Peyer's patch (tissue), 4 donors: ENCODE data around the gene DUOX1. TPM values are rescaled to one million over a fixed set of nuclear protein-coding genes. Genes with fewer than 3 reads are reported as not detected.

ENCODE experiments used
- DNase-seq, 3 donors: peaks; one replicate each; pipeline ENCODE4 v3.0.0-alpha.2; 2017 to 2019
- H3K27ac ChIP-seq, 4 donors: fragments of 200-600 bp; sonication (generic); one replicate each; pipeline ENCODE4 v1.5.1; 2016 to 2019
- H3K27me3 ChIP-seq, 2 donors: fragments of 200-600 bp; sonication (generic); one replicate each; pipeline ENCODE4 v1.5.1; 2019
- H3K36me3 ChIP-seq, 3 donors: fragments of 200-600 bp; sonication (generic); one replicate each; pipeline ENCODE4 v1.5.1; 2016 to 2019
- H3K4me1 ChIP-seq, 4 donors: fragments of 200-600 bp; sonication (generic); one replicate each; pipeline ENCODE4 v1.5.1; 2016 to 2019
- H3K4me3 ChIP-seq, 4 donors: fragments of 200-600 bp; sonication (generic); 1 replicate in 3 of 4; 2 replicates in 1 of 4; pipeline ENCODE4 v1.5.1; 2016 to 2019; ENCODE audit warnings: mild to moderate bottlenecking in 1 of 4
- H3K9me3 ChIP-seq, 4 donors: fragments of 200-600 bp; sonication (generic); one replicate each; pipeline ENCODE4 v1.5.1; 2016 to 2019; ENCODE audit warnings: mild to moderate bottlenecking in 1 of 4
- POLR2A ChIP-seq, 2 donors: fragments of 450-650 bp; IDR thresholded peaks; one replicate each; pipeline ENCODE4 v1.5.1; 2017; ENCODE audit warnings: antibody characterized with exemption in 2 of 2, mild to moderate bottlenecking in 2 of 2, moderate library complexity in 2 of 2
- total RNA-seq, 4 donors: library from RNA; depleted of rRNA; stranded (reverse); fragments of >200 nt; gene quantifications; one replicate each; pipeline ENCODE4 v1.1.0, GENCODE V29; 2016
- TF ChIP-seq, protein P1 (sequence below), 6 experiments: fragments of 450-650 bp in 4 of 6; fragments of 200-600 bp in 2 of 6; sonication (generic) in 1 of 6; IDR thresholded peaks; one replicate each; pipeline ENCODE4 v1.5.1; 2017 to 2019; ENCODE audit warnings: antibody characterized with exemption in 6 of 6, mild to moderate bottlenecking in 3 of 6, moderate library complexity in 1 of 6

The DUOX1 gene
- total RNA-seq, 4 donors from 2014 or later: 0.35 to 0.54 TPM; not detected in 2

DNA sequence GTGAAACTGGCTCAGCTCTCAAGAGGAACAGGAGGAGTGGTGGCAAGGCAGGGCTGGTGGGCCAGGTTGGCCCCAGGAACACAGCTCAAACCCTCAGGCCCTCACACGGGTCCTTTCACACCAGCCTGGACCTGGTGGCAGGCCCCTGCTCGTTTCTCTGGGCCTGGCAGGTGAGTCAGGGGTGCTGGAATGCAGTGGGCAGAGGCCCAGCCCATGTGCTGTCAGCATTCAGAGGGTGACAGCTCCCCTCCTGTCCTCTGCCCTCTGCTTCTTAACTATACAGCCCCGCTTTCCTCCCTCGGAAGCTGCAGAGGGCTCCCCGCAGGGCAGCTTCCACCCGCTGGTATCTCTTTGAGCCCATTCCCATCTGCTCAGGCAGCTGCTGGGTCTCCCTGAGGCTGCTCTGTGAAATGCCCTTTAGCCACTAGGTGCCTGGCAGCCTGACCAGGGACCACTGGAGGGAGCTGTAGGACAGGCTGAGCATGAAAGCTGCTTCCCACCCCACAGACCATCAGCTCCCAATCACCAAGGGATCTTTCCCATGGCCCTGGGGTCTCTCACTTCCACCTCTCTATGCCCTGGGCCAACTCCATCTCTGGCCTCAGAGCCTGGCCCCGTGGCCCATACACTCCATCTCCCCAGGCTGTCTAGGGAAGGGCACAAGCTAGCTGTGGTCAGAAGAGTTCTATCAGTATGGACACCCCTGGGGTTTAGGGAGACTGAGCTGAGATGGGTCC lies 33.1 kb downstream of the DUOX1 start:
- TF ChIP-seq POLR2A (IDR thresholded peaks at IDR 0.05): no peak
- TF ChIP-seq, protein P1, sequence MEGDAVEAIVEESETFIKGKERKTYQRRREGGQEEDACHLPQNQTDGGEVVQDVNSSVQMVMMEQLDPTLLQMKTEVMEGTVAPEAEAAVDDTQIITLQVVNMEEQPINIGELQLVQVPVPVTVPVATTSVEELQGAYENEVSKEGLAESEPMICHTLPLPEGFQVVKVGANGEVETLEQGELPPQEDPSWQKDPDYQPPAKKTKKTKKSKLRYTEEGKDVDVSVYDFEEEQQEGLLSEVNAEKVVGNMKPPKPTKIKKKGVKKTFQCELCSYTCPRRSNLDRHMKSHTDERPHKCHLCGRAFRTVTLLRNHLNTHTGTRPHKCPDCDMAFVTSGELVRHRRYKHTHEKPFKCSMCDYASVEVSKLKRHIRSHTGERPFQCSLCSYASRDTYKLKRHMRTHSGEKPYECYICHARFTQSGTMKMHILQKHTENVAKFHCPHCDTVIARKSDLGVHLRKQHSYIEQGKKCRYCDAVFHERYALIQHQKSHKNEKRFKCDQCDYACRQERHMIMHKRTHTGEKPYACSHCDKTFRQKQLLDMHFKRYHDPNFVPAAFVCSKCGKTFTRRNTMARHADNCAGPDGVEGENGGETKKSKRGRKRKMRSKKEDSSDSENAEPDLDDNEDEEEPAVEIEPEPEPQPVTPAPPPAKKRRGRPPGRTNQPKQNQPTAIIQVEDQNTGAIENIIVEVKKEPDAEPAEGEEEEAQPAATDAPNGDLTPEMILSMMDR (IDR thresholded peaks at IDR 0.05): peak; percentile 27 to 93 (median 76)
- H3K4me1 ChIP-seq: peaks cover 0 to 11% (median 0%) of the 10 kb centered on the region in 4 donors
- no peaks in the 10 kb centered on the region for H3K36me3 ChIP-seq
- no peak overlapping the region for H3K4me3 ChIP-seq
- peak; percentile 62 to 90 (median 80) for DNase-seq
- no peak overlapping the region for H3K27ac ChIP-seq
- H3K9me3 ChIP-seq: no peaks in the 10 kb centered on the region
- H3K27me3 ChIP-seq: no peaks in the 10 kb centered on the region

DNA sequence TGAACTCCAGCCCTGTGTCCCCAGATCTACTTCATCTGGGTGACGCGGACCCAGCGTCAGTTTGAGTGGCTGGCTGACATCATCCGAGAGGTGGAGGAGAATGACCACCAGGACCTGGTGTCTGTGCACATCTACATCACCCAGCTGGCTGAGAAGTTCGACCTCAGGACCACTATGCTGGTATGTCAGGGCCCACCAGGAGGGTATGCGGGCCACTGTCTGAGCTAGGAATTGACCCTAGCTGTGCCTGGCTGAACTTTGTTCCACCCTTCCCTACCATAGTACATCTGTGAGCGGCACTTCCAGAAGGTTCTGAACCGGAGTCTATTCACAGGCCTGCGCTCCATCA lies 33.7 kb downstream of the DUOX1 start:
- Histone ChIP-seq H3K27ac (no peak overlapping the region), H3K9me3 (no peaks in the 10 kb centered on the region), H3K4me1 (peaks cover 0 to 15% (median 0%) of the 10 kb centered on the region in 4 donors), H3K36me3 (no peaks in the 10 kb centered on the region), H3K27me3 (no peaks in the 10 kb centered on the region), H3K4me3 (no peak overlapping the region)
- no peak for DNase-seq
- no peak for TF ChIP-seq POLR2A (IDR thresholded peaks at IDR 0.05)
- TF ChIP-seq, protein P1 (IDR thresholded peaks at IDR 0.05): no peak

DNA sequence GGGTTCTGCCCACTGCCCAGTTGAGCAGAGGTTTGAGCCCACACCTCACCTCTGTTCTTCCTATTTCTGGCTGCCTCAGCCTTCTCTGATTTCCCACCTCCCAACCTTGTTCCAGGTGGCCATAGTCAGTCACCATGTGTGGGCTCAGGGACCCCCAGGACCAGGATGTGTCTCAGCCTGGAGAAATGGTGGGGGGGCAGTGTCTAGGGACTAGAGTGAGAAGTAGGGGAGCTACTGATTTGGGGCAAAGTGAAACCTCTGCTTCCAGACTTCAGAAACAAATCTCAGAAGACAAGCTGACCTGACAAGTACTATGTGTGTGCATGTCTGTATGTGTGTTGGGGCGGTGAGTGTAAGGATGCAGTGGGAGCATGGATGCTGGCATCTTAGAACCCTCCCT lies 35.1 kb downstream of the DUOX1 start:
- H3K36me3 ChIP-seq: no peaks in the 10 kb centered on the region
- peaks cover 0 to 15% (median 0%) of the 10 kb centered on the region in 4 donors for H3K4me1 ChIP-seq
- no peaks in the 10 kb centered on the region for H3K9me3 ChIP-seq
- H3K27me3 ChIP-seq: no peaks in the 10 kb centered on the region
- DNase-seq: no peak
- TF ChIP-seq, protein P1 (IDR thresholded peaks at IDR 0.05): no peak
- no peak for TF ChIP-seq POLR2A (IDR thresholded peaks at IDR 0.05)
- no peak overlapping the region for H3K4me3 ChIP-seq
- H3K27ac ChIP-seq: no peak overlapping the region

DNA sequence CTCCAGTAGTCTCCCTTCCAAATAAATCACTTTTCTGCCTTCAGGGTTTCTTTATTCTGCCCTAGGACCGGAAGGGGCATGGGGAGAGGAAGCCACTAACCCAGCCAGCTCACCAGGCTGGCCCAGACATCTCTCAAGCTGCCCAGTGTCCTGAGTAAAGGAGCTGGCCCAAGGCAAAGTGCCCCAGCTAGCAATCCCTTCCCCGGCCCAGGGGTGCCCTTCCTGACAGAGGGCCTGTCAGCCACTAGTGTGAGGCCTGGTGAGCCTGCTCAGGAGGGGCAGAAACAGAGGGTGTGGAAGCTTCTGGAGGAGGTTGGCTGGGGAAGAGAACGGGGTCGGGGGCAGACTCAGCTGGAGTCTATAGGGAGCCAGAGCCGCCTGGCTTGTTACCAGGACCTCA lies 35.7 kb downstream of the DUOX1 start:
- Histone ChIP-seq H3K4me1 (peaks cover 0 to 15% (median 0%) of the 10 kb centered on the region in 4 donors), H3K9me3 (no peaks in the 10 kb centered on the region), H3K27me3 (no peaks in the 10 kb centered on the region), H3K4me3 (no peak overlapping the region), H3K27ac (peak overlapping the region in 2 of 4 donors; percentile 94 to 95), H3K36me3 (no peaks in the 10 kb centered on the region)
- no peak for DNase-seq
- TF ChIP-seq POLR2A (IDR thresholded peaks at IDR 0.05): no peak
- TF ChIP-seq, protein P1 (IDR thresholded peaks at IDR 0.05): no peak

DNA sequence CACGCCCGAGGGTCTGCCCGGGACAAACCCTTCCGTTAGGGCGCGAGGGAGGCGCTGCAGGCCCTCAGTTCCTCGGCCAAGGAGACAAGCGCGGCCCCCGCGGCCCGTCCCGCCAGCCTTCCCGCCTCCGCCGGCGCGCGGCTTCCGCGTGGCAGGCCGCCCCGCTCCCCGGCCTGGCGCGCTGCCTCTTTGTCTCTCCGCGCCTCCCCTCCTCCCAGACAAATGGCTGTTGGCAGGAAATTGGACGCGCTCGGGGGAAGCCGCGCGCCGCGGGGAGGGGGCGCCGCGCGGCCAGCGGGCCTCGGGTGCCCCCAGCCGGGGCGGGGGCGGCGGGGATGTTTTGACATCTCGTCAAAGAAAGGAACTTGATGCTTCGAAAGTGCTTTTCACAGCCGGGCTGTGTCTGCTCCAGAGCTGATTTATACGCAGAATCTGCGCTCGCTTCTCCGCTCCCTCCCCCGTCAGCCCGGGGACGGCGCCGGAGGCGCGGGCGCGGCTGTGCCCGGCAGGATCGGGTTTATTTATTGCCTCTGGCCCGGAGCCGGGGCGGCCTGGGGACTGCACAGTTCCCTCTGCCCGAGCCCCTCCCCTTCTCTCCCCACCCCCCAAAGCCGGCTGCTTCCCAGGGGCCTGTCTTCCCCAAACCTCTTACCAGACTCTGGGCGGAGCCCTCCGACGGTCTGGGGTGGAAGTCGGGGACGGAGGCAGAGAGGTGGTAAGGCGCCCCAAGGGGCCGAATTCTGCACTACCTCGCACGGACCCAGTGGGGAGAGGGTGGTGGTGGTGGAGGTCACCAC lies 37.2 kb downstream of the DUOX1 start:
- TF ChIP-seq, protein P1 (IDR thresholded peaks at IDR 0.05): peak; percentile 62 to 80 (median 72)
- peak in 1 of 2 donors; percentile 12 for TF ChIP-seq POLR2A (IDR thresholded peaks at IDR 0.05)
- peaks cover 0 to 15% (median 0%) of the 10 kb centered on the region in 4 donors for H3K4me1 ChIP-seq

More for the DNA sequence above, 37.2 kb downstream of the DUOX1 start:
- no peaks in the 10 kb centered on the region for H3K9me3 ChIP-seq
- no peaks in the 10 kb centered on the region for H3K36me3 ChIP-seq
- H3K27me3 ChIP-seq: no peaks in the 10 kb centered on the region
- H3K27ac ChIP-seq: peak overlapping the region; percentile 92 to 95 (median 94)
- H3K4me3 ChIP-seq: peak overlapping the region; percentile 60 to 90 (median 65)
- DNase-seq: peak; percentile 88 to 95 (median 89)
